Endothelial cell (in vitro differentiated cells): ENCODE measurements around the gene SNX2. TPM values are rescaled to one million over a fixed set of nuclear protein-coding genes. Genes with fewer than 3 reads are reported as not detected.

Experiments
- DNase-seq: peaks from one replicate; pipeline ENCODE4 v3.0.0; 2021; ENCODE audit warnings: low spot score
- H3K27ac Mint-ChIP-seq: one replicate; pipeline ENCODE4 v1.8.0; 2021; ENCODE audit warnings: mixed read lengths, inconsistent platforms; ENCODE audit not compliant: unreplicated experiment
- H3K27me3 Mint-ChIP-seq: one replicate; pipeline ENCODE4 v1.8.0; 2021; ENCODE audit warnings: mild to moderate bottlenecking, moderate library complexity, mixed read lengths, inconsistent platforms; ENCODE audit not compliant: unreplicated experiment
- H3K36me3 Mint-ChIP-seq: one replicate; pipeline ENCODE4 v1.8.0; 2021; ENCODE audit warnings: mild to moderate bottlenecking, low read depth, mixed read lengths, inconsistent platforms; ENCODE audit not compliant: unreplicated experiment
- H3K4me1 Mint-ChIP-seq: one replicate; pipeline ENCODE4 v1.8.0; 2021; ENCODE audit warnings: mild to moderate bottlenecking, mixed read lengths, inconsistent platforms; ENCODE audit not compliant: unreplicated experiment
- H3K4me3 Mint-ChIP-seq: one replicate; pipeline ENCODE4 v1.8.0; 2021; ENCODE audit warnings: mild to moderate bottlenecking, mixed read lengths, inconsistent platforms; ENCODE audit not compliant: unreplicated experiment
- H3K9me3 Mint-ChIP-seq: one replicate; pipeline ENCODE4 v1.8.0; 2021; ENCODE audit warnings: mixed read lengths, inconsistent platforms; ENCODE audit not compliant: unreplicated experiment
- total RNA-seq: library from RNA; stranded (reverse); fragmentation: NEBNext Ultra II Directional; extraction: Animal tissue kit (Norgen Biotek cat#: 25700); gene quantifications from one replicate; pipeline ENCODE4 v1.2.1, GENCODE V29; 2021; ENCODE audit not compliant: unreplicated experiment
- TF ChIP-seq, protein P1 (sequence below): fragments of 200-600 bp; sonication (generic); IDR thresholded peaks from one replicate; pipeline ENCODE4 v1.5.0; 2021; ENCODE audit warnings: antibody characterized with exemption; ENCODE audit not compliant: unreplicated experiment

Gene SNX2
- total RNA-seq, 1 donor from 2014 or later, result 90.5 TPM

DNA sequence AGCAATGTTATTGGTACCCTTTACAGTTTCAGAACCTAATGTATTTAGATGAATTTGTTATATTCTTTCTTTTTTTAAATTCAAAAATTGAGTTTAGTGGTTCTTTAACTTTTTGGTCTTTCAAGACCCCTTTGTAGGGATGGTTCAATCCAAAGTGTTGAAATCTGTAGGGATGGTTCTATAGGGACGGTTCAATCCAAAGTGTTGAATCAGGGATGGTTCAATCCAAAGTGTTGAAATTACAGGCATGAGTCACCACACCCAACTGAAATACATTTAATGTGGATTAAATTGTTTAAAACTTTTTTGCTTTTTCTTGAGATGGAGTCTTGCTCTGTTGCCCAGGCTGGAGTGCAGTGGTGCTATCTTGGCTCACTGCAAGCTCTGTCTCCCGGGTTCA is 30.6 kb downstream of the SNX2 start:
- Mint-ChIP-seq H3K27ac (no peak overlapping the region), H3K9me3 (no peaks in the 10 kb centered on the region), H3K36me3 (peaks cover 24% of the 10 kb centered on the region), H3K27me3 (no peaks in the 10 kb centered on the region), H3K4me3 (no peak overlapping the region), H3K4me1 (no peaks in the 10 kb centered on the region)
- TF ChIP-seq, protein P1, sequence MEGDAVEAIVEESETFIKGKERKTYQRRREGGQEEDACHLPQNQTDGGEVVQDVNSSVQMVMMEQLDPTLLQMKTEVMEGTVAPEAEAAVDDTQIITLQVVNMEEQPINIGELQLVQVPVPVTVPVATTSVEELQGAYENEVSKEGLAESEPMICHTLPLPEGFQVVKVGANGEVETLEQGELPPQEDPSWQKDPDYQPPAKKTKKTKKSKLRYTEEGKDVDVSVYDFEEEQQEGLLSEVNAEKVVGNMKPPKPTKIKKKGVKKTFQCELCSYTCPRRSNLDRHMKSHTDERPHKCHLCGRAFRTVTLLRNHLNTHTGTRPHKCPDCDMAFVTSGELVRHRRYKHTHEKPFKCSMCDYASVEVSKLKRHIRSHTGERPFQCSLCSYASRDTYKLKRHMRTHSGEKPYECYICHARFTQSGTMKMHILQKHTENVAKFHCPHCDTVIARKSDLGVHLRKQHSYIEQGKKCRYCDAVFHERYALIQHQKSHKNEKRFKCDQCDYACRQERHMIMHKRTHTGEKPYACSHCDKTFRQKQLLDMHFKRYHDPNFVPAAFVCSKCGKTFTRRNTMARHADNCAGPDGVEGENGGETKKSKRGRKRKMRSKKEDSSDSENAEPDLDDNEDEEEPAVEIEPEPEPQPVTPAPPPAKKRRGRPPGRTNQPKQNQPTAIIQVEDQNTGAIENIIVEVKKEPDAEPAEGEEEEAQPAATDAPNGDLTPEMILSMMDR, result no peak
- DNase-seq, result no peak

DNA sequence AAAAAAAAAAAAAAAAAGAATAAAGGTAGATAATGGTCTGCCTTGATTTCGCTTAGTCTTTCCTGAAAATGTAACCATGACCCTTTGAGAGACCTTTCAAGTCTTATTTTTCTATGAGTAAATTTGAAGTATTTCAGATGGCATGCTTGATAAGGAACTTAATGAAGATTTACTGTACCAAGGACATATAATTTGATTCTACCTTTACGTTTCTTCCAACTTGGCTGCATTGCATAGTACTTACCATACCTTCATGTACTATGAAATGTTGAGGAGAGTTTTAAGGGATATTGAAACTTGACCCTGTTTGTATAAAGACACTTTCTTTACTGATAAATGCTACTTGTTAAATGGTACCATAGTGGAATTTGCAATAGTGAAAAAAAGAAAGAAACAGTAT is 35.5 kb downstream of the SNX2 start:
- no peak for DNase-seq
- no peaks in the 10 kb centered on the region for H3K4me1 Mint-ChIP-seq
- H3K9me3 Mint-ChIP-seq, result no peaks in the 10 kb centered on the region
- H3K36me3 Mint-ChIP-seq, result peaks cover 11% of the 10 kb centered on the region
- H3K4me3 Mint-ChIP-seq, result no peak overlapping the region
- H3K27ac Mint-ChIP-seq, result no peak overlapping the region
- TF ChIP-seq, protein P1, result no peak
- H3K27me3 Mint-ChIP-seq, result no peaks in the 10 kb centered on the region

DNA sequence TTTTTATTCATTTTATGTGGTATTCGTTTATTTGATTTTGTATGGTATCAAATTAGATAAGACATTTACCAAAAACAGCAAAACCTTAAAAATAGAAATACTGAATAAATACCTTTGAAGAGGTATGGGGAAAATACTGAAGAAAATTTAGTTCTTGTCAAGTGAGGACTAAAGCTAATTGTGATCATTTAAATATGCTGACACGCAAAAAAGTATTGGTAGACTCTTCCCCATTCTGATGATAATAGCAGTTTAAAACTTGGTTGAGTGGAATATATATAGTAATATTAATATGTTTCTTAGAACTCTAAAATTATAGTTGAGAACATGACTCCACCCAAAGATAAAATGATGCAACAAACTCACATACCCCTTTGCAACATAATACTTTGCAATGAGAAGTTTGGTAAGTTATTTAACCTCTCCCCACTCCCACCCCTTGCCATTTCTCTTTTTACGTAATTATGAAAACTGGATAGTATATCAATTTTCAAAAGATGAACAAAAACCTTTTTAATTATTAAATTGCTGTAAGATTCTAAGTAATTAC is 40.4 kb downstream of the SNX2 start:
- DNase-seq, result no peak
- Mint-ChIP-seq H3K36me3 (peaks cover 11% of the 10 kb centered on the region), H3K27me3 (no peaks in the 10 kb centered on the region), H3K4me3 (no peak overlapping the region), H3K27ac (no peak overlapping the region), H3K9me3 (no peaks in the 10 kb centered on the region), H3K4me1 (no peaks in the 10 kb centered on the region)
- TF ChIP-seq, protein P1, result no peak

DNA sequence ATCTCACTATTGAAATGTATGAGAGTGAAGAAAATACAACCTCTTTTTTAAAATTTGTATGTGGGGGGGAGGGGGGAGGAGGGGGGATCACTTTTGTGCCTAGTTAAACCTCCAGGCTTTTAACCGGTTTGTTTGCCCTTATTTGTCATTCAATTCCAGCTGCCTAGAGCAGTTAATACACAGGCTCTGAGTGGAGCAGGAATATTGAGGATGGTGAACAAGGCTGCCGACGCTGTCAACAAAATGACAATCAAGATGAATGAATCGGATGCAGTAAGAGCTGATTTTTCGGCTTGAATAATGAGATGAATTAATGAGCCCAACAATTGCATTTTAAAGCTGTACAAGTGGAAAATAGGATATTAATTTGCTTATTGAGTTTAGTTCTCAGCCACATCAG is 41.9 kb downstream of the SNX2 start:
- Mint-ChIP-seq H3K27me3 (no peaks in the 10 kb centered on the region), H3K4me1 (no peaks in the 10 kb centered on the region), H3K27ac (no peak overlapping the region), H3K9me3 (no peaks in the 10 kb centered on the region), H3K4me3 (no peak overlapping the region), H3K36me3 (peaks cover 7% of the 10 kb centered on the region)
- DNase-seq, result no peak
- TF ChIP-seq, protein P1, result no peak

DNA sequence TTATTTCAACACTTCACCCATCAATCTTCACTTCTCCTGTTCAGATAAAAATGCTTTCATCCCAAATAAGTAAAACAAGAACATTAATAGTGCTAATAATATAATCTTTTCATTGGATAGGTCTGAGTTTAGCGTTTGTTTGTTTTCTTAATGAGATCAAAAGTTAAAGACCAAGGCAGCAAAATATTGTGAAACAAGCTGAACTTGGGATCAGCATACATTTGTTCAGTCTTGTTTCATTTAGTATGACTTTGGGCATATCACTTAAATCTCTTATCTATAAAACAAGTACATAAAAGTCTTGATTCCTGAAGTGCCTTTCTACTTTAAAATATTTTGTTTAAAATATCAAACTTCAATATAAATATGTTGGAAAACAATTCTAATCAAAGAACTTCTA is 57.1 kb downstream of the SNX2 start:
- no peak overlapping the region for H3K27ac Mint-ChIP-seq
- H3K9me3 Mint-ChIP-seq, result no peaks in the 10 kb centered on the region
- no peaks in the 10 kb centered on the region for H3K4me1 Mint-ChIP-seq
- H3K4me3 Mint-ChIP-seq, result no peak overlapping the region
- H3K36me3 Mint-ChIP-seq, result no peaks in the 10 kb centered on the region
- no peaks in the 10 kb centered on the region for H3K27me3 Mint-ChIP-seq
- no peak for DNase-seq
- TF ChIP-seq, protein P1, result no peak
